Activated naive CD8-positive, alpha-beta T cell treated with anti-CD3 and anti-CD28 coated beads, Interleukin-2, amount 10 ng/mL, durations not matched to agents 7 days and 5 days (primary cell): ENCODE measurements around the gene TBC1D12. TPM values are rescaled to one million over a fixed set of nuclear protein-coding genes. Genes with fewer than 3 reads are reported as not detected.
"Not testable (repeated sequence)": the region's sequence is repeated elsewhere in the genome, so short reads cannot be mapped to it uniquely, and the experiment has no call there.

Experiments used
- ATAC-seq: fragments of 150-1000 bp; cut with Tn5 transposase; one replicate; pipeline ENCODE4 v1.10.0; 2021; ENCODE audit warnings: low read depth, moderate library complexity
- POLR2A ChIA-PET: fragments of 350-600 bp; sonication (Branson Sonifier 250); formaldehyde crosslinking; loops from one replicate; lab custom pipeline; 2021; ENCODE audit warnings: antibody characterized with exemption; lab: Charles Lee
- DNase-seq: peaks from one replicate; pipeline ENCODE4 v3.0.0; 2021
- H3K27ac Mint-ChIP-seq: one replicate; pipeline ENCODE4 v1.8.0; 2022; ENCODE audit warnings: mild to moderate bottlenecking, mixed read lengths
- H3K27me3 Mint-ChIP-seq: one replicate; pipeline ENCODE4 v1.8.0; 2022; ENCODE audit warnings: mild to moderate bottlenecking, moderate library complexity, mixed read lengths
- H3K36me3 Mint-ChIP-seq: one replicate; pipeline ENCODE4 v1.8.0; 2021; ENCODE audit warnings: mild to moderate bottlenecking, mixed read lengths
- H3K4me1 Mint-ChIP-seq: one replicate; pipeline ENCODE4 v1.8.0; 2021; ENCODE audit warnings: mixed read lengths
- H3K4me3 Mint-ChIP-seq: one replicate; pipeline ENCODE4 v1.8.0; 2022; ENCODE audit warnings: mild to moderate bottlenecking, moderate library complexity, mixed read lengths
- H3K9me3 Mint-ChIP-seq: one replicate; pipeline ENCODE4 v1.8.0; 2021; ENCODE audit warnings: mixed read lengths
- total RNA-seq, 2 experiments: library from RNA; stranded (reverse); gene quantifications; one replicate each; pipeline ENCODE4 v1.2.3, GENCODE V29; 2021

Gene TBC1D12
- total RNA-seq, 2 experiments from 2014 or later = 0.14 to 0.17 TPM

- H3K4me1 Mint-ChIP-seq = no peaks in the 10 kb centered on the region
- POLR2A ChIA-PET = no interaction called here
- no peak overlapping the region for H3K27ac Mint-ChIP-seq
- ATAC-seq (no peak), DNase-seq (no peak)
- H3K36me3 Mint-ChIP-seq = no peaks in the 10 kb centered on the region
- peaks cover 2% of the 10 kb centered on the region for H3K9me3 Mint-ChIP-seq
- peaks cover 10% of the 10 kb centered on the region for H3K27me3 Mint-ChIP-seq
- H3K4me3 Mint-ChIP-seq = no peak overlapping the region
These were observed 87.8 kb downstream of the TBC1D12 start for GRCh38 chr10:94489976-94490788.

- POLR2A ChIA-PET = no interaction called here
- H3K36me3 Mint-ChIP-seq = no peaks in the 10 kb centered on the region
- peaks cover 9% of the 10 kb centered on the region for H3K27me3 Mint-ChIP-seq
- no peak for ATAC-seq
- H3K9me3 Mint-ChIP-seq = peaks cover 2% of the 10 kb centered on the region
- H3K4me3 Mint-ChIP-seq = no peak overlapping the region
- no peak for DNase-seq
- H3K4me1 Mint-ChIP-seq = no peaks in the 10 kb centered on the region
- H3K27ac Mint-ChIP-seq = no peak overlapping the region
These were observed 88.4 kb downstream of the TBC1D12 start for GRCh38 chr10:94490789-94491039.

- no peak for ATAC-seq
- Mint-ChIP-seq H3K27me3 (peaks cover 4% of the 10 kb centered on the region), H3K4me3 (no peak overlapping the region), H3K9me3 (no peaks in the 10 kb centered on the region), H3K4me1 (no peaks in the 10 kb centered on the region), H3K36me3 (no peaks in the 10 kb centered on the region), H3K27ac (no peak overlapping the region)
- DNase-seq = no peak
- POLR2A ChIA-PET = no interaction called here
These were observed 91.1 kb downstream of the TBC1D12 start for GRCh38 chr10:94493463-94493862.

GRCh38 chr10:94496010-94496409 lies 93.7 kb downstream of the TBC1D12 start:
- H3K27me3 Mint-ChIP-seq = peaks cover 2% of the 10 kb centered on the region

GRCh38 chr10:94496646-94497045 lies 94.3 kb downstream of the TBC1D12 start:
- Mint-ChIP-seq H3K27me3 (peaks cover 2% of the 10 kb centered on the region), H3K4me3 (no peak overlapping the region), H3K27ac (no peak overlapping the region), H3K9me3 (no peaks in the 10 kb centered on the region), H3K4me1 (no peaks in the 10 kb centered on the region), H3K36me3 (no peaks in the 10 kb centered on the region)
- DNase-seq (no peak), ATAC-seq (no peak)
- POLR2A ChIA-PET = no interaction called here

More at GRCh38 chr10:94496010-94496409, 93.7 kb downstream of the TBC1D12 start:
- ATAC-seq (no peak), DNase-seq (no peak)
- Mint-ChIP-seq H3K36me3 (no peaks in the 10 kb centered on the region), H3K4me3 (no peak overlapping the region), H3K27ac (no peak overlapping the region), H3K9me3 (no peaks in the 10 kb centered on the region), H3K4me1 (no peaks in the 10 kb centered on the region)
- POLR2A ChIA-PET = no interaction called here

GRCh38 chr10:94500063-94500462 lies 97.7 kb downstream of the TBC1D12 start:
- H3K4me1 Mint-ChIP-seq = no peaks in the 10 kb centered on the region
- no peaks in the 10 kb centered on the region for H3K36me3 Mint-ChIP-seq
- no peak overlapping the region for H3K27ac Mint-ChIP-seq
- ATAC-seq = no peak
- H3K4me3 Mint-ChIP-seq = no peak overlapping the region
- POLR2A ChIA-PET = no interaction called here
- no peak for DNase-seq
- no peaks in the 10 kb centered on the region for H3K9me3 Mint-ChIP-seq
- H3K27me3 Mint-ChIP-seq = peaks cover 2% of the 10 kb centered on the region

GRCh38 chr10:94521276-94522250 lies 119.2 kb downstream of the TBC1D12 start:
- peaks cover 3% of the 10 kb centered on the region for H3K27me3 Mint-ChIP-seq

GRCh38 chr10:94524146-94524545 lies 121.8 kb downstream of the TBC1D12 start:
- no peak overlapping the region for H3K4me3 Mint-ChIP-seq
- no peaks in the 10 kb centered on the region for H3K4me1 Mint-ChIP-seq
- DNase-seq = no peak
- POLR2A ChIA-PET = no interaction called here
- peaks cover 13% of the 10 kb centered on the region for H3K27me3 Mint-ChIP-seq
- H3K9me3 Mint-ChIP-seq = no peaks in the 10 kb centered on the region
- no peak for ATAC-seq
- H3K36me3 Mint-ChIP-seq = no peaks in the 10 kb centered on the region
- H3K27ac Mint-ChIP-seq = no peak overlapping the region

More at GRCh38 chr10:94521276-94522250, 119.2 kb downstream of the TBC1D12 start:
- POLR2A ChIA-PET = no interaction called here
- DNase-seq = no peak
- no peaks in the 10 kb centered on the region for H3K36me3 Mint-ChIP-seq
- H3K9me3 Mint-ChIP-seq = no peaks in the 10 kb centered on the region
- ATAC-seq = no peak
- no peak overlapping the region for H3K27ac Mint-ChIP-seq
- no peaks in the 10 kb centered on the region for H3K4me1 Mint-ChIP-seq
- no peak overlapping the region for H3K4me3 Mint-ChIP-seq

GRCh38 chr10:94524711-94525110 lies 122.4 kb downstream of the TBC1D12 start:
- H3K27ac Mint-ChIP-seq = no peak overlapping the region
- H3K9me3 Mint-ChIP-seq = no peaks in the 10 kb centered on the region
- POLR2A ChIA-PET = no interaction called here
- no peaks in the 10 kb centered on the region for H3K4me1 Mint-ChIP-seq
- no peak for ATAC-seq
- DNase-seq = no peak
- no peak overlapping the region for H3K4me3 Mint-ChIP-seq
- peaks cover 13% of the 10 kb centered on the region for H3K27me3 Mint-ChIP-seq
- H3K36me3 Mint-ChIP-seq = no peaks in the 10 kb centered on the region

- H3K9me3 Mint-ChIP-seq, ATAC-seq, POLR2A ChIA-PET, H3K36me3 Mint-ChIP-seq, H3K27ac Mint-ChIP-seq, H3K4me1 Mint-ChIP-seq, DNase-seq, H3K4me3 Mint-ChIP-seq: not testable (repeated sequence)
- H3K27me3 Mint-ChIP-seq = peaks cover 29% of the 10 kb centered on the region
These were observed 129.2 kb downstream of the TBC1D12 start for GRCh38 chr10:94531550-94531949.

GRCh38 chr10:94533027-94533426 lies 130.7 kb downstream of the TBC1D12 start:
- POLR2A ChIA-PET = no interaction called here
- DNase-seq = no peak
- Mint-ChIP-seq H3K4me3 (no peak overlapping the region), H3K27me3 (peaks cover 21% of the 10 kb centered on the region), H3K9me3 (no peaks in the 10 kb centered on the region), H3K36me3 (no peaks in the 10 kb centered on the region), H3K27ac (no peak overlapping the region), H3K4me1 (no peaks in the 10 kb centered on the region)
- no peak for ATAC-seq

- H3K36me3 Mint-ChIP-seq, POLR2A ChIA-PET: not testable (repeated sequence)
These were observed 139.9 kb downstream of the TBC1D12 start for GRCh38 chr10:94542282-94542681.

GRCh38 chr10:94545391-94546048 lies 143.2 kb downstream of the TBC1D12 start, which contains the start of gene HELLS:
Gene HELLS, plus strand, starts transcription at chr10:94545788. Its CDS starts 134 bp downstream, at chr10:94545922.
- ATAC-seq (peak; percentile 76), DNase-seq (peak; percentile 80)
- POLR2A ChIA-PET = interaction anchor here (0.6 to 1.5 kb wide), 3 partner anchors 14 to 750 kb away, joined by 3 to 5 read pairs (median 3); no protein-coding TSS in a partner anchor
- Mint-ChIP-seq H3K9me3 (no peaks in the 10 kb centered on the region), H3K27me3 (peaks cover 8% of the 10 kb centered on the region), H3K36me3 (peaks cover 9% of the 10 kb centered on the region), H3K27ac (peak within 1 kb of the TSS; percentile 94), H3K4me3 (peak within 1 kb of the TSS; percentile 99), H3K4me1 (peaks cover 28% of the 10 kb centered on the region)

More at GRCh38 chr10:94542282-94542681, 139.9 kb downstream of the TBC1D12 start:
- peaks cover 19% of the 10 kb centered on the region for H3K4me1 Mint-ChIP-seq
- H3K27me3 Mint-ChIP-seq, ATAC-seq, H3K9me3 Mint-ChIP-seq, H3K27ac Mint-ChIP-seq, DNase-seq, H3K4me3 Mint-ChIP-seq: not testable (repeated sequence)
